Nephron progenitor cell (in vitro differentiated cells): ENCODE results near the gene COPS6.

ENCODE experiments used
- DNase-seq: peaks from one replicate; pipeline ENCODE4 v3.0.0; 2021
- H3K27ac Mint-ChIP-seq: 2 replicates; pipeline ENCODE4 v1.8.0; 2021; ENCODE audit warnings: mild to moderate bottlenecking, moderate library complexity, mixed read lengths
- H3K27me3 Mint-ChIP-seq: 2 replicates; pipeline ENCODE4 v1.8.0; 2021; ENCODE audit warnings: mild to moderate bottlenecking, low read depth, mixed read lengths; ENCODE audit not compliant: poor library complexity
- H3K36me3 Mint-ChIP-seq: 2 replicates; pipeline ENCODE4 v1.8.0; 2021; ENCODE audit warnings: low read depth, mixed read lengths
- H3K4me1 Mint-ChIP-seq: 2 replicates; pipeline ENCODE4 v1.8.0; 2021; ENCODE audit warnings: mixed read lengths
- H3K4me3 Mint-ChIP-seq: 2 replicates; pipeline ENCODE4 v1.8.0; 2021; ENCODE audit warnings: mild to moderate bottlenecking, moderate library complexity, mixed read lengths
- H3K9me3 Mint-ChIP-seq: 2 replicates; pipeline ENCODE4 v1.8.0; 2021; ENCODE audit warnings: mild to moderate bottlenecking, moderate library complexity, mixed read lengths
- TF ChIP-seq, protein P1 (sequence below): fragments of 200-600 bp; sonication (generic); IDR thresholded peaks from 2 replicates; pipeline ENCODE4 v1.5.0; 2021; ENCODE audit warnings: antibody characterized with exemption

Gene COPS6

DNA sequence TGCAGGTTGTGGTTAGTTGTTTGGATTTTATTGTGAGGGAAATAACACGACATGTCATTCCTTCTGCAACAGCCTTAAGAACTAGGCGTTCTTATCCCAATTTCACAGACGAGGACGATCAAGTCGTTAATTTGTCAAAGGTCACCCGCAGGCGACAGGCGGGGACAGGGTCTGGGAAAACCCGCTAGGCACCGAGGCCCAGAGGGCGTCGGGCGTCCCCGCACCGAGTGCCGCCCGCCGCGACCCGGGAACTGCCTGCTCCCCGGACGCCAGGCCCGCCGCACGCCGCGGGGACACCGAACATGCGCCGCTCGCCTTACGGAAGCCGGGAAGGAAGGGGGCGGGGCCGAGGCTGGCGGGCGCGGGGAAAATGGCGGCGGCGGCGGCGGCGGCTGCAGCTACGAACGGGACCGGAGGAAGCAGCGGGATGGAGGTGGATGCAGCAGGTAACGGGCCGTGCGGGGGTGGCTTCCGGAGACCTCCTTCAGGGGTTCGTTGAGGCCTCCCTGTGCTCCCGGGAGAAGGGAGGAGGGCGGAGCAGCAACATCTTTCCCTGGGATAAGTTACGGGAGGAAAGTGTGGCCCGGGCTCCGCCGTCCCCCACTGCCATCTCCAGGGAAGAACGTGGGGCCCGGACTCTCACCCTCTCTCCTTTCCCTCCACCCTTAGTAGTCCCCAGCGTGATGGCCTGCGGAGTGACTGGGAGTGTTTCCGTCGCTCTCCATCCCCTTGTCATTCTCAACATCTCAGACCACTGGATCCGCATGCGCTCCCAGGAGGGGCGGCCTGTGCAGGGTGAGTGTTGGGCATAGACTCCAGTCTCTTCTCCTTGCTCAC lies at the start of gene COPS6:
TSS of gene COPS6 (plus strand) at position 349 of the 837 bp plus-strand sequence. CDS start at position 371, 22 bp downstream.
- Mint-ChIP-seq H3K36me3 (peaks cover 41% of the 10 kb centered on the region), H3K27ac (peak within 1 kb of the TSS; percentile 97), H3K9me3 (no peaks in the 10 kb centered on the region), H3K4me1 (peaks cover 39% of the 10 kb centered on the region), H3K27me3 (peaks cover 13% of the 10 kb centered on the region), H3K4me3 (peak within 1 kb of the TSS; percentile 94)
- peak; percentile 92 for DNase-seq
- TF ChIP-seq, protein P1, sequence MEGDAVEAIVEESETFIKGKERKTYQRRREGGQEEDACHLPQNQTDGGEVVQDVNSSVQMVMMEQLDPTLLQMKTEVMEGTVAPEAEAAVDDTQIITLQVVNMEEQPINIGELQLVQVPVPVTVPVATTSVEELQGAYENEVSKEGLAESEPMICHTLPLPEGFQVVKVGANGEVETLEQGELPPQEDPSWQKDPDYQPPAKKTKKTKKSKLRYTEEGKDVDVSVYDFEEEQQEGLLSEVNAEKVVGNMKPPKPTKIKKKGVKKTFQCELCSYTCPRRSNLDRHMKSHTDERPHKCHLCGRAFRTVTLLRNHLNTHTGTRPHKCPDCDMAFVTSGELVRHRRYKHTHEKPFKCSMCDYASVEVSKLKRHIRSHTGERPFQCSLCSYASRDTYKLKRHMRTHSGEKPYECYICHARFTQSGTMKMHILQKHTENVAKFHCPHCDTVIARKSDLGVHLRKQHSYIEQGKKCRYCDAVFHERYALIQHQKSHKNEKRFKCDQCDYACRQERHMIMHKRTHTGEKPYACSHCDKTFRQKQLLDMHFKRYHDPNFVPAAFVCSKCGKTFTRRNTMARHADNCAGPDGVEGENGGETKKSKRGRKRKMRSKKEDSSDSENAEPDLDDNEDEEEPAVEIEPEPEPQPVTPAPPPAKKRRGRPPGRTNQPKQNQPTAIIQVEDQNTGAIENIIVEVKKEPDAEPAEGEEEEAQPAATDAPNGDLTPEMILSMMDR = no peak

DNA sequence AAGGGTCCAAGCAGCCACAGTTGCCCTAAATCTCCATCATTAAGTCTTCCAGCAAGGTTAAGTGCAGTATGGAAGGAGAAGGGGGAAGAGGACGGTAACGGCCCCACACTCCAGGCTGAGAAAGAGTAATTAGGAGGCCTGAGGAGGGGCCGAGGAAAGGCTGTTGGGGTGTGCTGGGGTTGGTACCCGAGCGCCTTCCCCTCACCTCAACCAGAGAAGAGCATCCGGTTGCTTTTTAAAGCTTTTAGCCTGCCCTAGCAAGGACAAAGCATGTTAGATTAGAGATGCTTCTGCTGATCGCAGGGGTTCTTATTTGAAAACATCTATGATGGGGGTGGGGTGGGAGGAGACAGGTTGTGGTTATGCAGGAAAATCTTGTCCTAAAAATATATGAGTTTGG lies 48.2 kb upstream of the COPS6 start:
- no peak for DNase-seq
- H3K4me1 Mint-ChIP-seq = no peaks in the 10 kb centered on the region
- peaks cover 15% of the 10 kb centered on the region for H3K9me3 Mint-ChIP-seq
- peaks cover 69% of the 10 kb centered on the region for H3K36me3 Mint-ChIP-seq
- no peak overlapping the region for H3K27ac Mint-ChIP-seq
- TF ChIP-seq, protein P1 = no peak
- H3K4me3 Mint-ChIP-seq = no peak overlapping the region
- H3K27me3 Mint-ChIP-seq = no peaks in the 10 kb centered on the region

DNA sequence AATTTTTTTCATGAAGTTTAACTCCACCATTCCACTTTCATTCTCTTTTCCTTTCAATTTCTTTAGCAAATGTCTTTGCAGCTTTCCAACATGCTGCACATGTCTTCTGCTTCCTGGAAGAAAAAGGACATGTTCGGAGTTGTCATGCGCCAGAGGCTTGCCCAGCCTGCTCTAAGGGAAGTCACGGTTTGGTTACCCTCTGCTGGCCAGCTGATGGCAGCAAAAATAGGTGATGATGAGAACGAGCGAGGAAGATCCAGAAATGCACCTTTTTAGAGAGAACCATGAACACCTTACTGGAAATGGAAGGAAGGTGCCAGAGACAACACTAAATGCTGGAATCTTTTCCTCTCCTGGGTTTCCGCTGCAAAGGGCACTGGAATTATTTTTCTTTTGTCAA lies 44.1 kb upstream of the COPS6 start:
- Mint-ChIP-seq H3K27ac (no peak overlapping the region), H3K4me1 (no peaks in the 10 kb centered on the region)

DNA sequence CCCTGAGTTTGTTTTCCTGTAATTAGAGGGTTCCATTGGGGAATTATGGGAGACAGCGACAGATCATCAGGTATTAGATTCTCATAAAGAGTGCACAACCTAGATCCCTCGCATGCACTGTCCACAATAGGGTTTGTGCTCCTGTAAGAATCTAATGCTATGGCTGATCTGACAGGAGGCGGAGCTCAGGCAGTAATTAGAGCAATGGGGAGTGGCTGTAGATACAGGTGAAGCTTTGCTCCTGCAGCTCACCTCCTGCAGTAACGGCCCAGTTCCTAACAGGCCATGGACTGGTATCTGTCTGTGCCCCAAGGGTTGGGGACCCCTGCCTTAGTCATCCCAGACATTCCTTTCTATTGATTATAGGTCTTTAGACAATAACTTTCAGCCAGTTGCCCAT lies 40.1 kb upstream of the COPS6 start:
- H3K27ac Mint-ChIP-seq = no peak overlapping the region

More for the DNA sequence above, 44.1 kb upstream of the COPS6 start:
- Mint-ChIP-seq H3K9me3 (peaks cover 4% of the 10 kb centered on the region), H3K4me3 (no peak overlapping the region), H3K36me3 (peaks cover 29% of the 10 kb centered on the region), H3K27me3 (peaks cover 6% of the 10 kb centered on the region)
- TF ChIP-seq, protein P1 = no peak
- DNase-seq = no peak

DNA sequence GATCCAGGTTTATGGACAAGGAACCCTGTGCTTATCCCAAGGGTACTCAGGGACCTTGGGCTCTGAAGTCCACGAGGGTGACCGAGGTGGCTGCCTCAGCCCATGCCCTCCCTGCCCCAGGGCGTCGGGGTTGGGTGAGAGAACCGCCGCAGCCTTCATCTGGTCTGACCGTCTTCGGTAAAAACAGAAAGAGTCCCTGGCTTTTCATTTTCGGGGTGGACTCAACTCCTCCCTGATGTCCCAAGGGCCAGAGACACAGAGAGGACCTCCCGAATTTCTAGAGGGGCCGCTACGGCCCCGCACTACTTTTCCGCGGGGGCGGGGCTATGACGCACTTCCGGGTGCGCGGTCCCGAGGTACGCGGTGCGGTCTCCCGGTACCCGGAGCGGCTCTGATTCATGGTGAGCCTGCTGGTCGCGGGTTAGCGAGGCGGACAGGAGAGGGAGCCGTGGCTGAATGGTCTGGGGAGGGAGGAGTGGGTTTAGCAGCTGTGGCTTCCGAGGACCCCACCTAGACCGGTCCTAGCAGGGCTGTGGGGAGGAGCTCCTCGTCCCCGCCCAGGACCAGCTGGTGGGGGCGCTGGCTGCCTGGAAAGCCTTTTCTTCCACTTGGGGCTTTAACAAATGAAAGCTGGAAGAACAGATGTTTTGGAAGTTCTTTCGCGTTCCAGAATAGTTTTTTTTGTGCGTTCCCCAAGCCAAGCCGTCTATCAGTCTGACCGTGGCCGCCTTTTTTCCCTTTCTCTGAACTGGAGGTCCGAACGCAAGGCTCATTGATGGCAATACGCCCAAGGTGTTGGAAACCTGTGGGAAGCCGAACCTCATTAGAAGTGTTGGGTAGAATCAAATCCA lies 39.1 kb upstream of the COPS6 start, which contains the start of gene ZSCAN21:
TSS of gene ZSCAN21 (plus strand) at position 334 of the 851 bp plus-strand sequence. CDS start 7,233 bp downstream, outside the sequence.
- Mint-ChIP-seq H3K9me3 (peaks cover 2% of the 10 kb centered on the region), H3K4me3 (peak within 1 kb of the TSS; percentile 93), H3K27me3 (peaks cover 6% of the 10 kb centered on the region), H3K27ac (peak within 1 kb of the TSS; percentile 92), H3K36me3 (peaks cover 24% of the 10 kb centered on the region), H3K4me1 (peaks cover 16% of the 10 kb centered on the region)
- TF ChIP-seq, protein P1 = no peak
- DNase-seq = peak; percentile 88

More for the DNA sequence above, 40.1 kb upstream of the COPS6 start:
- no peak for DNase-seq
- H3K27me3 Mint-ChIP-seq = peaks cover 6% of the 10 kb centered on the region
- H3K36me3 Mint-ChIP-seq = peaks cover 26% of the 10 kb centered on the region
- peaks cover 4% of the 10 kb centered on the region for H3K9me3 Mint-ChIP-seq
- TF ChIP-seq, protein P1 = no peak
- H3K4me3 Mint-ChIP-seq = peak overlapping the region; percentile 70
- H3K4me1 Mint-ChIP-seq = peaks cover 16% of the 10 kb centered on the region
